IMR-90 (cell line): Measurements from ENCODE around the gene UBE2L3. TPM values are rescaled to one million over a fixed set of nuclear protein-coding genes. Genes with fewer than 3 reads are reported as not detected.
A peak's percentile ranks its signal among the peaks of the same experiment; 100 is the strongest.

Experiments
- ATAC-seq: fragments of 200-7000 bp; cut with Tn5 transposase; 2 replicates; pipeline ENCODE4 v1.9.1; 2020; ENCODE audit warnings: low read depth, mild to moderate bottlenecking, moderate library complexity
- BruUV-seq: library from RNA; stranded (reverse); fragments of 400-500 nt; replicated peaks from 2 replicates; lab custom pipeline; 2021; lab: Mats Ljungman, UMichigan
- CTCF ChIA-PET: fragments of 300-600 bp; formaldehyde crosslinking; extraction: SDS; loops from one replicate; lab custom pipeline; 2021; ENCODE audit warnings: antibody characterized with exemption; lab: Yijun Ruan, JAX
- POLR2A ChIA-PET: fragments of 300-600 bp; sonication (Branson Sonifier 250); formaldehyde crosslinking; loops from one replicate; lab custom pipeline; 2022; ENCODE audit warnings: antibody characterized with exemption; ENCODE audit not compliant: unreplicated experiment; lab: Charles Lee
- DNase-seq: peaks from one replicate; pipeline ENCODE4 v3.0.0; 2013
- H2AFZ ChIP-seq: replicated peaks from 2 replicates; pipeline ENCODE3; 2013; ENCODE audit warnings: low read length, mild to moderate bottlenecking; ENCODE audit not compliant: poor library complexity
- H2AK5ac ChIP-seq: 2 replicates; pipeline ENCODE4 v1.6.1; 2013; ENCODE audit warnings: low read depth, low read length, inconsistent platforms
- H2AK9ac ChIP-seq: replicated peaks from 2 replicates; pipeline ENCODE3; 2013; ENCODE audit warnings: mild to moderate bottlenecking, low read depth, low read length, moderate library complexity; ENCODE audit not compliant: poor library complexity
- H2BK120ac ChIP-seq: 2 replicates; pipeline ENCODE4 v1.6.1; 2013; ENCODE audit warnings: low read depth, low read length, inconsistent platforms
- H2BK15ac ChIP-seq: 3 replicates; pipeline ENCODE4 v1.6.1; 2013; ENCODE audit warnings: low read depth, low read length, inconsistent platforms
- H2BK20ac ChIP-seq: 2 replicates; pipeline ENCODE4 v1.6.1; 2013; ENCODE audit warnings: low read depth, mild to moderate bottlenecking, inconsistent platforms, low read length, moderate library complexity
- H2BK5ac ChIP-seq: 2 replicates; pipeline ENCODE4 v1.6.1; 2013; ENCODE audit warnings: mild to moderate bottlenecking, low read depth, low read length, inconsistent platforms; ENCODE audit not compliant: poor library complexity, severe bottlenecking
- H3K14ac ChIP-seq: replicated peaks from 2 replicates; pipeline ENCODE4 v1.6.1; 2013; ENCODE audit warnings: low read depth, low read length, inconsistent platforms
- H3K18ac ChIP-seq: 2 replicates; pipeline ENCODE4 v1.6.1; 2013; ENCODE audit warnings: low read depth, low read length, control low read depth
- H3K23ac ChIP-seq: 2 replicates; pipeline ENCODE4 v1.6.1; 2013; ENCODE audit warnings: low read depth, low read length, inconsistent platforms
- H3K27ac ChIP-seq: 2 replicates; pipeline ENCODE4 v1.5.1; 2013; ENCODE audit warnings: mild to moderate bottlenecking, control low read depth, low read length; ENCODE audit not compliant: insufficient read depth
- H3K27me3 ChIP-seq: 2 replicates; pipeline ENCODE4 v1.6.1; 2013; ENCODE audit warnings: low read length; ENCODE audit not compliant: control insufficient read depth, insufficient read depth
- H3K36me3 ChIP-seq: 2 replicates; pipeline ENCODE4 v1.6.1; 2013; ENCODE audit warnings: low read length, mixed read lengths; ENCODE audit not compliant: control insufficient read depth, insufficient read depth
- H3K4ac ChIP-seq: 2 replicates; pipeline ENCODE4 v1.6.1; 2013; ENCODE audit warnings: low read depth, low read length, inconsistent platforms
- H3K4me1 ChIP-seq: 2 replicates; pipeline ENCODE4 v1.6.1; 2013; ENCODE audit warnings: low read length, mixed read lengths; ENCODE audit not compliant: control insufficient read depth, insufficient read depth
- H3K4me2 ChIP-seq: 2 replicates; pipeline ENCODE4 v1.6.1; 2013; ENCODE audit warnings: low read depth, mild to moderate bottlenecking, control low read depth, low read length, moderate library complexity
- H3K4me3 ChIP-seq: 2 replicates; pipeline ENCODE4 v1.5.1; 2013; ENCODE audit warnings: low read depth, mild to moderate bottlenecking, control low read depth, low read length, moderate library complexity; ENCODE audit not compliant: insufficient read depth
- H3K56ac ChIP-seq: 2 replicates; pipeline ENCODE4 v1.6.1; 2013; ENCODE audit warnings: low read length, inconsistent platforms; ENCODE audit not compliant: insufficient read depth; ENCODE audit errors: extremely low read depth
- H3K79me1 ChIP-seq, 2 experiments: 2 replicates each; pipeline ENCODE4 v1.6.1; 2013; ENCODE audit warnings: low read length in 2 of 2, inconsistent platforms in 1 of 2, low read depth in 1 of 2
- H3K9ac ChIP-seq: 2 replicates; pipeline ENCODE4 v1.6.1; 2013; ENCODE audit warnings: low read depth, low read length, control low read depth
- H3K9me1 ChIP-seq: 2 replicates; pipeline ENCODE4 v1.6.1; 2013; ENCODE audit warnings: low read length, inconsistent platforms; ENCODE audit not compliant: insufficient read depth
- H3K9me3 ChIP-seq: 2 replicates; pipeline ENCODE4 v1.6.1; 2013; ENCODE audit warnings: low read length; ENCODE audit not compliant: control insufficient read depth, insufficient read depth
- H4K20me1 ChIP-seq: 2 replicates; pipeline ENCODE4 v1.6.1; 2013; ENCODE audit warnings: low read length, inconsistent platforms; ENCODE audit not compliant: insufficient read depth
- H4K5ac ChIP-seq: 2 replicates; pipeline ENCODE4 v1.6.1; 2013; ENCODE audit warnings: mild to moderate bottlenecking, low read depth, low read length, control low read depth
- H4K8ac ChIP-seq, 2 experiments: 2 replicates each; pipeline ENCODE4 v1.6.1; 2013; ENCODE audit warnings: low read depth in 2 of 2, low read length in 2 of 2, control low read depth in 1 of 2, inconsistent platforms in 1 of 2
- H4K91ac ChIP-seq: 2 replicates; pipeline ENCODE4 v1.6.1; 2013; ENCODE audit warnings: low read depth, low read length, inconsistent platforms; ENCODE audit not compliant: insufficient read depth
- CEBPB ChIP-seq: IDR thresholded peaks from 2 replicates; pipeline ENCODE4 v1.6.1; 2012; ENCODE audit warnings: low read depth, low read length, improper control_type of control experiment
- CHD1 ChIP-seq: IDR thresholded peaks from 2 replicates; pipeline ENCODE4 v1.6.1; 2012; ENCODE audit warnings: low read depth, low read length, improper control_type of control experiment
- CTCF ChIP-seq: conservative IDR thresholded peaks from 2 replicates; pipeline ENCODE4 v1.5.1; 2012; ENCODE audit warnings: mild to moderate bottlenecking, low read depth, low read length, improper control_type of control experiment
- ELK1 ChIP-seq: fragments of 150-350 bp; IDR thresholded peaks from 2 replicates; pipeline ENCODE4 v1.6.1; 2016; ENCODE audit warnings: low read depth, mild to moderate bottlenecking, low read length, moderate library complexity, borderline replicate concordance
- MAFK ChIP-seq: IDR thresholded peaks from 2 replicates; pipeline ENCODE4 v1.6.1; 2012; ENCODE audit warnings: low read depth, low read length, improper control_type of control experiment
- NFE2L2 ChIP-seq: fragments of 150-350 bp; IDR thresholded peaks from 2 replicates; pipeline ENCODE4 v1.6.1; 2016; ENCODE audit warnings: low read depth, mild to moderate bottlenecking, low read length
- POLR2A ChIP-seq: IDR thresholded peaks from 2 replicates; pipeline ENCODE4 v1.6.1; 2012; ENCODE audit warnings: mild to moderate bottlenecking, low read depth, low read length
- WGBS, 2 experiments: methylation state at CpG; one replicate each; pipeline versions ENCODE4 v1.1.5 to v1.1.7; 2013; ENCODE audit warnings: missing lambda C conversion rate in 2 of 2; ENCODE audit not compliant: insufficient read length in 1 of 2; ENCODE audit errors: extremely low coverage in 2 of 2; 5-methylcytosine and 5-hydroxymethylcytosine counted together
- dilution Hi-C: fragments of 300-500 bp; cut with HindIII; formaldehyde crosslinking; loops from one replicate; pipeline ENCODE4 v1.14.3; 2018; ENCODE audit warnings: low sequenced_read_pairs; ENCODE audit not compliant: unreplicated experiment
- in situ Hi-C: fragments of 300-500 bp; cut with MboI; formaldehyde crosslinking; loops from 3 replicates; pipeline ENCODE4 v1.14.3; 2019; ENCODE audit warnings: low sequenced_read_pairs, inconsistent platforms, mixed read lengths
- intact Hi-C: fragments of 100-400 bp; cut with micrococcal nuclease; formaldehyde crosslinking; loops from 2 replicates; pipeline ENCODE4 v1.10.0; 2022
- polyA plus RNA-seq, 3 experiments: library from polyadenylated mRNA; depleted of rRNA; stranded (reverse); fragments of >200 nt; gene quantifications; 2 replicates each; pipeline ENCODE4 v1.2.3, GENCODE V29; 2012; ENCODE audit warnings: low replicate concordance in 1 of 3
- total RNA-seq: library from RNA; depleted of rRNA; stranded (reverse); fragments of >200 nt; gene quantifications from 2 replicates; pipeline ENCODE4 v1.2.3, GENCODE V29; 2012
- TF ChIP-seq, protein P1 (sequence below): fragments of 150-350 bp; IDR thresholded peaks from 2 replicates; pipeline ENCODE4 v1.6.1; 2017; ENCODE audit warnings: mild to moderate bottlenecking, antibody characterized with exemption, low read length, low read depth

The UBE2L3 gene
- total and polyA plus RNA-seq, 2 of the 4 experiments (the other 2 are of a cell fraction): 29.0 to 72.9 TPM

GRCh38 chr22:21643533-21644357, 76.2 kb downstream of the UBE2L3 start:
- Histone ChIP-seq H2BK15ac (no peak overlapping the region), H2AK5ac (no peak overlapping the region), H2AK9ac (peak overlapping the region; percentile 69), H4K5ac (no peak overlapping the region), H3K4me3 (no peak overlapping the region), H3K4me1 (peaks cover 1% of the 10 kb centered on the region; the same call in 1 of the 2 replicates), H4K8ac (no peak overlapping the region), H3K4ac (no peak overlapping the region), H3K36me3 (peaks cover 5% of the 10 kb centered on the region), H3K14ac (no peak overlapping the region), H2BK120ac (no peak overlapping the region), H3K23ac (peak overlapping the region; percentile 46; the same call in 1 of the 2 replicates), H2BK5ac (no peak overlapping the region), H3K9me3 (no peaks in the 10 kb centered on the region), H3K56ac (no peak overlapping the region), H2BK20ac (no peak overlapping the region), H3K9me1 (peaks cover 5% of the 10 kb centered on the region), H4K20me1 (peaks cover 14% of the 10 kb centered on the region), H3K79me1 (peaks cover 6 to 27% of the 10 kb centered on the region in 2 experiments; a peak in 3 of 4 replicates), H3K27ac (no peak overlapping the region), H3K4me2 (peak overlapping the region; percentile 90), H3K18ac (no peak overlapping the region), H3K27me3 (no peaks in the 10 kb centered on the region), H4K91ac (no peak overlapping the region), H3K9ac (no peak overlapping the region), H2AFZ (peak overlapping the region; percentile 56)
- ATAC-seq (no peak), DNase-seq (no peak)
- BruUV-seq: no TSS peak
- ChIA-PET CTCF (interaction anchor here (0.8 to 3.1 kb wide), 3 partner anchors 10 to 14 kb away, joined by 3 to 28 read pairs (median 3); partner anchors contain the start of gene YDJC), POLR2A (no interaction called here)
- TF ChIP-seq CEBPB (no peak), CHD1 (no peak), CTCF (no peak), MAFK (no peak), NFE2L2 (no peak), ELK1 (no peak), POLR2A (no peak)
- TF ChIP-seq, protein P1, sequence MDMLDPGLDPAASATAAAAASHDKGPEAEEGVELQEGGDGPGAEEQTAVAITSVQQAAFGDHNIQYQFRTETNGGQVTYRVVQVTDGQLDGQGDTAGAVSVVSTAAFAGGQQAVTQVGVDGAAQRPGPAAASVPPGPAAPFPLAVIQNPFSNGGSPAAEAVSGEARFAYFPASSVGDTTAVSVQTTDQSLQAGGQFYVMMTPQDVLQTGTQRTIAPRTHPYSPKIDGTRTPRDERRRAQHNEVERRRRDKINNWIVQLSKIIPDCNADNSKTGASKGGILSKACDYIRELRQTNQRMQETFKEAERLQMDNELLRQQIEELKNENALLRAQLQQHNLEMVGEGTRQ: no peak
- intact Hi-C loops: no loop called here
- in situ Hi-C loops: no loop called here
- WGBS, 2 experiments: 90% methylated on average over 8 of the region's 22 CpGs; no CpG with 5 or more reads in 1 of the 2 experiments
- dilution Hi-C loops: no loop called here
